Karpas-422 (cell line): Measurements from ENCODE around the gene CITED2. TPM values are rescaled to one million over a fixed set of nuclear protein-coding genes. Genes with fewer than 3 reads are reported as not detected.
"Not testable (repeated sequence)": the region's sequence is repeated elsewhere in the genome, so short reads cannot be mapped to it uniquely, and the experiment has no call there.

Experiments
- DNase-seq: peaks from one replicate; pipeline ENCODE4 v3.0.0-alpha.2; 2015
- H2AFZ ChIP-seq: fragments of 200-600 bp; sonication (generic); 2 replicates; pipeline ENCODE4 v1.6.1; 2014; ENCODE audit warnings: antibody characterized with exemption, low read length, mixed read lengths
- H3K27ac ChIP-seq: fragments of 200-600 bp; sonication (generic); 2 replicates; pipeline ENCODE4 v1.5.1; 2014; ENCODE audit warnings: mild to moderate bottlenecking, low read length, moderate library complexity
- H3K27me3 ChIP-seq: fragments of 200-600 bp; sonication (generic); 2 replicates; pipeline ENCODE4 v1.6.1; 2014; ENCODE audit warnings: low read length, mixed read lengths
- H3K36me3 ChIP-seq: fragments of 200-600 bp; sonication (generic); 2 replicates; pipeline ENCODE4 v1.6.1; 2014; ENCODE audit warnings: low read length, mixed read lengths; ENCODE audit not compliant: insufficient read depth
- H3K4me1 ChIP-seq: fragments of 200-600 bp; sonication (generic); 2 replicates; pipeline ENCODE4 v1.6.1; 2014; ENCODE audit warnings: mild to moderate bottlenecking, low read length, mixed read lengths
- H3K4me2 ChIP-seq: fragments of 200-600 bp; sonication (generic); 2 replicates; pipeline ENCODE4 v1.6.1; 2014; ENCODE audit warnings: low read length, low read depth, mild to moderate bottlenecking; ENCODE audit not compliant: poor library complexity, severe bottlenecking
- H3K4me3 ChIP-seq: fragments of 200-600 bp; sonication (generic); 2 replicates; pipeline ENCODE4 v1.5.1; 2014; ENCODE audit warnings: mild to moderate bottlenecking, antibody characterized with exemption, low read length, mixed read lengths
- H3K79me2 ChIP-seq: fragments of 200-600 bp; sonication (generic); 2 replicates; pipeline ENCODE4 v1.6.1; 2014; ENCODE audit warnings: mild to moderate bottlenecking, low read length, mixed read lengths
- H3K9ac ChIP-seq: fragments of 200-600 bp; sonication (generic); 2 replicates; pipeline ENCODE4 v1.6.0; 2014; ENCODE audit warnings: low read length
- H3K9me2 ChIP-seq: fragments of 200-600 bp; sonication (generic), shearing (Covaris generic); replicated peaks from 2 replicates; pipeline ENCODE4 v1.6.0; 2014; ENCODE audit warnings: mild to moderate bottlenecking, low read length, moderate library complexity; ENCODE audit not compliant: insufficient read depth
- H3K9me3 ChIP-seq: fragments of 300-700, 200-600 bp; sonication (generic); 2 replicates; pipeline ENCODE4 v1.6.1; 2014; ENCODE audit warnings: low read length, mixed read lengths
- H4K20me1 ChIP-seq: fragments of 200-600 bp; sonication (generic); 2 replicates; pipeline ENCODE4 v1.6.1; 2014; ENCODE audit warnings: mild to moderate bottlenecking, antibody characterized with exemption, low read length, low read depth; ENCODE audit not compliant: insufficient read depth
- total RNA-seq: library from RNA; depleted of rRNA; stranded (reverse); fragments of >200 nt; shearing (Covaris generic); gene quantifications from 2 replicates; pipeline ENCODE4 v1.2.3, GENCODE V29; 2014; ENCODE audit warnings: low replicate concordance; rRNA removed

The CITED2 gene
- total RNA-seq: 67.7 and 77.2 TPM in 2 replicates

- peak; percentile 98 for DNase-seq
- Histone ChIP-seq H3K27me3 (no peaks in the 10 kb centered on the region), H3K79me2 (peaks cover 29% of the 10 kb centered on the region), H3K9me2 (no peaks in the 10 kb centered on the region), H3K27ac (peak within 1 kb of the TSS; percentile 91), H3K4me1 (peaks cover 70% of the 10 kb centered on the region), H3K36me3 (peaks cover 19% of the 10 kb centered on the region), H2AFZ (peak within 1 kb of the TSS; percentile 95), H3K9ac (peak within 1 kb of the TSS; percentile 96), H3K4me3 (peak within 1 kb of the TSS; percentile 96), H3K9me3 (no peaks in the 10 kb centered on the region), H4K20me1 (peaks cover 20% of the 10 kb centered on the region; the same call in 1 of the 2 replicates), H3K4me2 (peak within 1 kb of the TSS; percentile 83)
These were observed at the start of gene CITED2 for GRCh38 chr6:139374357-139375225. CITED2 (minus strand) TSS chr6:139374648; CDS start chr6:139373944, 704 bp downstream.

- H3K4me1 ChIP-seq: no peaks in the 10 kb centered on the region
- no peaks in the 10 kb centered on the region; the same call in 1 of the 2 replicates for H3K36me3 ChIP-seq
- H2AFZ ChIP-seq: no peak overlapping the region
- H3K4me2 ChIP-seq: no peak overlapping the region
- H3K27me3 ChIP-seq: no peaks in the 10 kb centered on the region
- no peaks in the 10 kb centered on the region for H4K20me1 ChIP-seq
- no peak overlapping the region for H3K4me3 ChIP-seq
- no peaks in the 10 kb centered on the region for H3K9me3 ChIP-seq
- H3K79me2 ChIP-seq: no peaks in the 10 kb centered on the region
- H3K27ac ChIP-seq: no peak overlapping the region
- no peak overlapping the region for H3K9ac ChIP-seq
- H3K9me2 ChIP-seq: no peaks in the 10 kb centered on the region
- DNase-seq: no peak
These were observed 48.7 kb upstream of the CITED2 start for GRCh38 chr6:139423037-139423703.

GRCh38 chr6:139422105-139423036 lies 47.9 kb upstream of the CITED2 start:
- Histone ChIP-seq H2AFZ (no peak overlapping the region), H3K36me3 (no peaks in the 10 kb centered on the region; the same call in 1 of the 2 replicates), H3K4me1 (no peaks in the 10 kb centered on the region), H3K79me2 (no peaks in the 10 kb centered on the region), H3K27ac (no peak overlapping the region), H3K4me3 (no peak overlapping the region), H4K20me1 (no peaks in the 10 kb centered on the region), H3K9me2 (no peaks in the 10 kb centered on the region), H3K9ac (no peak overlapping the region), H3K27me3 (no peaks in the 10 kb centered on the region), H3K4me2 (no peak overlapping the region), H3K9me3 (no peaks in the 10 kb centered on the region)
- DNase-seq: no peak

GRCh38 chr6:139418481-139419132 lies 44.2 kb upstream of the CITED2 start:
- Histone ChIP-seq H3K9me2 (no peaks in the 10 kb centered on the region), H3K4me3 (no peak overlapping the region), H3K27me3 (no peaks in the 10 kb centered on the region), H3K27ac (no peak overlapping the region), H3K9ac (no peak overlapping the region), H2AFZ (no peak overlapping the region), H3K4me2 (no peak overlapping the region), H4K20me1 (no peaks in the 10 kb centered on the region), H3K36me3 (no peaks in the 10 kb centered on the region; the same call in 1 of the 2 replicates), H3K4me1 (peaks cover 5% of the 10 kb centered on the region), H3K79me2 (no peaks in the 10 kb centered on the region), H3K9me3 (no peaks in the 10 kb centered on the region)
- DNase-seq: no peak

- H3K4me1 ChIP-seq: peaks cover 5% of the 10 kb centered on the region
- H4K20me1 ChIP-seq: no peaks in the 10 kb centered on the region
- H2AFZ ChIP-seq: no peak overlapping the region
- no peaks in the 10 kb centered on the region for H3K9me3 ChIP-seq
- H3K36me3 ChIP-seq: no peaks in the 10 kb centered on the region
- no peak for DNase-seq
- H3K4me2 ChIP-seq: no peak overlapping the region
- H3K27me3 ChIP-seq: no peaks in the 10 kb centered on the region
- no peak overlapping the region for H3K4me3 ChIP-seq
- no peaks in the 10 kb centered on the region for H3K9me2 ChIP-seq
- H3K9ac ChIP-seq: no peak overlapping the region
- no peak overlapping the region for H3K27ac ChIP-seq
- H3K79me2 ChIP-seq: no peaks in the 10 kb centered on the region
These were observed 41.7 kb upstream of the CITED2 start for GRCh38 chr6:139416146-139416545.

- no peaks in the 10 kb centered on the region for H4K20me1 ChIP-seq
These were observed 40.9 kb upstream of the CITED2 start for GRCh38 chr6:139415365-139415764.

GRCh38 chr6:139412103-139412502 lies 37.7 kb upstream of the CITED2 start:
- not testable (repeated sequence) for H3K27ac ChIP-seq, H2AFZ ChIP-seq, H3K27me3 ChIP-seq, H3K9me2 ChIP-seq, H3K9ac ChIP-seq, H3K79me2 ChIP-seq, H3K9me3 ChIP-seq, H3K4me1 ChIP-seq, DNase-seq, H3K36me3 ChIP-seq, H3K4me3 ChIP-seq, H4K20me1 ChIP-seq, H3K4me2 ChIP-seq

More at GRCh38 chr6:139415365-139415764, 40.9 kb upstream of the CITED2 start:
- Histone ChIP-seq H3K9me2 (no peaks in the 10 kb centered on the region), H3K4me1 (peaks cover 5% of the 10 kb centered on the region), H3K9ac (no peak overlapping the region), H3K4me2 (no peak overlapping the region), H3K27me3 (no peaks in the 10 kb centered on the region), H3K79me2 (no peaks in the 10 kb centered on the region), H3K36me3 (no peaks in the 10 kb centered on the region), H3K27ac (no peak overlapping the region), H3K4me3 (no peak overlapping the region), H2AFZ (no peak overlapping the region), H3K9me3 (no peaks in the 10 kb centered on the region)
- no peak for DNase-seq
